H9 (cell line): ENCODE results near the gene DNAJC17. TPM values are rescaled to one million over a fixed set of nuclear protein-coding genes. Genes with fewer than 3 reads are reported as not detected.
A peak's percentile ranks its signal among the peaks of the same experiment; 100 is the strongest.

ENCODE experiments used
- DNase-seq: peaks from one replicate; pipeline ENCODE4 v3.0.0-alpha.2; 2017
- H2AFZ ChIP-seq: one replicate; pipeline ENCODE4 v1.6.1; 2013; ENCODE audit warnings: mild to moderate bottlenecking, low read length, control low read depth, moderate library complexity
- H2AK5ac ChIP-seq: 2 replicates; pipeline ENCODE4 v1.6.1; 2013; ENCODE audit warnings: low read length, control low read depth, mixed read lengths; ENCODE audit not compliant: insufficient read length
- H2BK120ac ChIP-seq: one replicate; pipeline ENCODE4 v1.6.1; 2013; ENCODE audit warnings: low read depth, mild to moderate bottlenecking, low read length, control low read depth, inconsistent platforms; ENCODE audit not compliant: poor library complexity, severe bottlenecking
- H2BK12ac ChIP-seq: 2 replicates; pipeline ENCODE4 v1.6.1; 2013; ENCODE audit warnings: low read length, control low read depth, mixed read lengths, low read depth; ENCODE audit not compliant: insufficient read length
- H2BK15ac ChIP-seq: 2 replicates; pipeline ENCODE4 v1.6.1; 2013; ENCODE audit warnings: low read depth, low read length, control low read depth
- H2BK20ac ChIP-seq: one replicate; pipeline ENCODE4 v1.6.1; 2013; ENCODE audit warnings: low read depth, mild to moderate bottlenecking, low read length, control low read depth, inconsistent platforms; ENCODE audit not compliant: poor library complexity, severe bottlenecking
- H2BK5ac ChIP-seq: 2 replicates; pipeline ENCODE4 v1.6.1; 2013; ENCODE audit warnings: low read length, control low read depth, mixed read lengths; ENCODE audit not compliant: insufficient read length
- H3K14ac ChIP-seq: 2 replicates; pipeline ENCODE4 v1.6.1; 2013; ENCODE audit warnings: low read length, control low read depth; ENCODE audit not compliant: insufficient read depth
- H3K18ac ChIP-seq: 2 replicates; pipeline ENCODE4 v1.6.1; 2013; ENCODE audit warnings: low read depth, mild to moderate bottlenecking, mixed read lengths, low read length, control low read depth; ENCODE audit not compliant: insufficient read length
- H3K23ac ChIP-seq: 2 replicates; pipeline ENCODE4 v1.6.1; 2013; ENCODE audit warnings: low read length, control low read depth, mixed read lengths, low read depth; ENCODE audit not compliant: insufficient read length
- H3K23me2 ChIP-seq: 2 replicates; pipeline ENCODE4 v1.6.1; 2013; ENCODE audit warnings: low read depth, mild to moderate bottlenecking, mixed read lengths, low read length, control low read depth; ENCODE audit not compliant: insufficient read length, poor library complexity, severe bottlenecking
- H3K27ac ChIP-seq: 2 replicates; pipeline ENCODE4 v1.5.1; 2013; ENCODE audit warnings: low read length, control low read depth, mixed read lengths, low read depth; ENCODE audit not compliant: insufficient read length
- H3K27me3 ChIP-seq: 2 replicates; pipeline ENCODE4 v1.6.1; 2013; ENCODE audit warnings: low read length, control low read depth, inconsistent platforms; ENCODE audit not compliant: insufficient read depth
- H3K4ac ChIP-seq: 2 replicates; pipeline ENCODE4 v1.6.1; 2013; ENCODE audit warnings: low read depth, mild to moderate bottlenecking, control low read depth, inconsistent platforms, low read length, moderate library complexity
- H3K4me1 ChIP-seq: 2 replicates; pipeline ENCODE4 v1.6.1; 2013; ENCODE audit warnings: low read length, control low read depth, inconsistent platforms; ENCODE audit not compliant: insufficient read depth
- H3K4me2 ChIP-seq: 2 replicates; pipeline ENCODE4 v1.6.1; 2013; ENCODE audit warnings: low read length, control low read depth, mixed read lengths; ENCODE audit not compliant: insufficient read length, insufficient read depth
- H3K56ac ChIP-seq: 2 replicates; pipeline ENCODE4 v1.6.1; 2013; ENCODE audit warnings: low read depth, mild to moderate bottlenecking, mixed read lengths, low read length, control low read depth; ENCODE audit not compliant: insufficient read length
- H3K79me1 ChIP-seq: 2 replicates; pipeline ENCODE4 v1.6.1; 2013; ENCODE audit warnings: low read depth, mild to moderate bottlenecking, moderate library complexity, low read length, control low read depth, inconsistent platforms; ENCODE audit not compliant: insufficient read depth, poor library complexity, severe bottlenecking
- H3K79me2 ChIP-seq: 2 replicates; pipeline ENCODE4 v1.6.1; 2013; ENCODE audit warnings: low read length, control low read depth, inconsistent platforms; ENCODE audit not compliant: insufficient read depth
- H3K9ac ChIP-seq: 2 replicates; pipeline ENCODE4 v1.6.1; 2013; ENCODE audit warnings: low read length, control low read depth, mixed read lengths; ENCODE audit not compliant: insufficient read length; ENCODE audit errors: extremely low read depth
- H3K9me3 ChIP-seq: one replicate; pipeline ENCODE4 v1.6.1; 2013; ENCODE audit warnings: low read depth, low read length, inconsistent platforms; ENCODE audit not compliant: control insufficient read depth
- H3T11ph ChIP-seq: one replicate; pipeline ENCODE4 v1.6.1; 2013; ENCODE audit warnings: mild to moderate bottlenecking, low read length, control low read depth, inconsistent platforms
- H4K20me1 ChIP-seq: one replicate; pipeline ENCODE4 v1.6.1; 2013; ENCODE audit not compliant: control insufficient read depth, insufficient read length, insufficient read depth
- H4K5ac ChIP-seq: 2 replicates; pipeline ENCODE4 v1.6.1; 2013; ENCODE audit warnings: low read depth, mild to moderate bottlenecking, mixed read lengths, low read length, control low read depth; ENCODE audit not compliant: insufficient read length
- H4K8ac ChIP-seq: replicated peaks from 2 replicates; pipeline ENCODE4 v1.6.1; 2013; ENCODE audit warnings: low read length, control low read depth, mixed read lengths, low read depth; ENCODE audit not compliant: insufficient read length
- H4K91ac ChIP-seq: 2 replicates; pipeline ENCODE4 v1.6.1; 2013; ENCODE audit warnings: low read depth, mild to moderate bottlenecking, moderate library complexity, mixed read lengths, low read length, control low read depth; ENCODE audit not compliant: insufficient read length
- H3K27ac Mint-ChIP-seq, 3 experiments: 2 replicates in 2 of 3; 3 replicates in 1 of 3; pipeline ENCODE4 v1.8.0; 2020 to 2021; ENCODE audit warnings: mixed read lengths in 3 of 3, mild to moderate bottlenecking in 1 of 3, moderate library complexity in 1 of 3
- H3K27me3 Mint-ChIP-seq: 2 replicates; pipeline ENCODE4 v1.8.0; 2021; ENCODE audit warnings: low read depth, mild to moderate bottlenecking, moderate library complexity, mixed read lengths
- H3K36me3 Mint-ChIP-seq, 3 experiments: 2 replicates in 2 of 3; 3 replicates in 1 of 3; pipeline ENCODE4 v1.8.0; 2020 to 2021; ENCODE audit warnings: low read depth in 3 of 3, mixed read lengths in 3 of 3; ENCODE audit not compliant: insufficient read depth in 1 of 3
- H3K4me1 Mint-ChIP-seq, 2 experiments: 2 replicates each; pipeline ENCODE4 v1.8.0; 2020; ENCODE audit warnings: mixed read lengths in 2 of 2
- H3K4me3 Mint-ChIP-seq, 2 experiments: 2 replicates in 1 of 2; 3 replicates in 1 of 2; pipeline ENCODE4 v1.8.0; 2020 to 2021; ENCODE audit warnings: mild to moderate bottlenecking in 2 of 2, mixed read lengths in 2 of 2, moderate library complexity in 1 of 2
- H3K9me3 Mint-ChIP-seq, 2 experiments: 2 replicates in 1 of 2; 3 replicates in 1 of 2; pipeline ENCODE4 v1.8.0; 2020; ENCODE audit warnings: mild to moderate bottlenecking in 2 of 2, mixed read lengths in 2 of 2, moderate library complexity in 1 of 2
- CTCF ChIP-seq: fragments of 200-600 bp; sonication (generic); conservative IDR thresholded peaks from 3 replicates; pipeline ENCODE4 v1.8.0; 2021; ENCODE audit warnings: antibody characterized with exemption, mild to moderate bottlenecking
- WGBS: extraction: QIAGEN DNeasy Blood & Tissue Kit; methylation state at CpG from one replicate; pipeline ENCODE4 v1.1.7; 2013; ENCODE audit warnings: missing lambda C conversion rate, low lambda C conversion rate, mixed read lengths; ENCODE audit not compliant: insufficient read length; ENCODE audit errors: extremely low coverage; 5-methylcytosine and 5-hydroxymethylcytosine counted together
- total RNA-seq: library from RNA; stranded (reverse); gene quantifications from 2 replicates; pipeline ENCODE4 v1.2.1, GENCODE V29; 2021

The DNAJC17 gene
- total RNA-seq, 1 experiment from 2014 or later: 38.3 TPM

DNA sequence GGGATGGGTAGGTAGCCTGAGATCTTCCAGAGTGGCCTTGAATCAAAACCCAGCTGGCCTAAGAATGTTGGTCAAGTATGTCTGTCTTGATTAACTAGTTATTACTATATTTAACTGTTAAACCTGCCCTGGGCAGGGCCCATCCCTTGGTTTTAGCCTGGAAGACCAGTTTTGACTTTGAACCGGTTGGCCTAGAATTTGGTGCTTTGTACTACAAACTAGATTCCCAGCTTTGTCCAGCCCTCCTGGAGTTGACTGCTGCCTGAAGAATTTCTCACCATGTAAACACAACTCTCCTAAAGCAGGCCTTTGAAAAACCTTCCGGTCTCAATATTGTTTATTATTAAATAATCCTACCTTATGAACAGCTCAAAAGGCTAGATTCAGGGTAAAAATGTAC lies 21.5 kb downstream of the DNAJC17 start:
- no peak overlapping the region for H2BK20ac ChIP-seq
- no peak overlapping the region for H3K56ac ChIP-seq
- H4K91ac ChIP-seq: peak overlapping the region; percentile 61
- Mint-ChIP-seq H3K4me1 (peaks cover 50 to 54% of the 10 kb centered on the region in 2 experiments), H3K36me3 (peaks cover 0 to 4% (median 0%) of the 10 kb centered on the region in 3 experiments; a peak in 2 of 7 replicates), H3K27me3 (no peaks in the 10 kb centered on the region), H3K4me3 (no peak overlapping the region), H3K9me3 (no peaks in the 10 kb centered on the region), H3K27ac (peak overlapping the region in 1 of 3 experiments; percentile 33; a peak in 2 of 7 replicates)
- no peak for TF ChIP-seq CTCF
- no peak overlapping the region for H3K9ac ChIP-seq
- H3K4me1 ChIP-seq: peaks cover 9% of the 10 kb centered on the region; the same call in 1 of the 2 replicates
- DNase-seq: no peak
- no peak overlapping the region for H3K27ac ChIP-seq
- no peak overlapping the region for H3T11ph ChIP-seq
- no CpG with 5 or more reads among the region's 2 CpGs for WGBS
- H3K4me2 ChIP-seq: no peak overlapping the region
- H4K5ac ChIP-seq: no peak overlapping the region
- H2BK15ac ChIP-seq: no peak overlapping the region
- no peak overlapping the region for H3K23ac ChIP-seq
- no peak overlapping the region for H4K8ac ChIP-seq
- H3K23me2 ChIP-seq: no peaks in the 10 kb centered on the region
- H3K79me1 ChIP-seq: peaks cover 4% of the 10 kb centered on the region
- H3K14ac ChIP-seq: no peak overlapping the region
- H3K4ac ChIP-seq: no peak overlapping the region
- H4K20me1 ChIP-seq: no peaks in the 10 kb centered on the region
- H2AK5ac ChIP-seq: no peak overlapping the region
- H2BK120ac ChIP-seq: no peak overlapping the region
- no peak overlapping the region for H3K18ac ChIP-seq
- no peak overlapping the region for H2BK12ac ChIP-seq
- H3K79me2 ChIP-seq: no peaks in the 10 kb centered on the region
- H2AFZ ChIP-seq: no peak overlapping the region
- no peaks in the 10 kb centered on the region for H3K9me3 ChIP-seq
- no peak overlapping the region for H2BK5ac ChIP-seq
- no peaks in the 10 kb centered on the region for H3K27me3 ChIP-seq
